ENCODE measurements around the gene TTF1.

- TF ChIP-seq, protein P1, sequence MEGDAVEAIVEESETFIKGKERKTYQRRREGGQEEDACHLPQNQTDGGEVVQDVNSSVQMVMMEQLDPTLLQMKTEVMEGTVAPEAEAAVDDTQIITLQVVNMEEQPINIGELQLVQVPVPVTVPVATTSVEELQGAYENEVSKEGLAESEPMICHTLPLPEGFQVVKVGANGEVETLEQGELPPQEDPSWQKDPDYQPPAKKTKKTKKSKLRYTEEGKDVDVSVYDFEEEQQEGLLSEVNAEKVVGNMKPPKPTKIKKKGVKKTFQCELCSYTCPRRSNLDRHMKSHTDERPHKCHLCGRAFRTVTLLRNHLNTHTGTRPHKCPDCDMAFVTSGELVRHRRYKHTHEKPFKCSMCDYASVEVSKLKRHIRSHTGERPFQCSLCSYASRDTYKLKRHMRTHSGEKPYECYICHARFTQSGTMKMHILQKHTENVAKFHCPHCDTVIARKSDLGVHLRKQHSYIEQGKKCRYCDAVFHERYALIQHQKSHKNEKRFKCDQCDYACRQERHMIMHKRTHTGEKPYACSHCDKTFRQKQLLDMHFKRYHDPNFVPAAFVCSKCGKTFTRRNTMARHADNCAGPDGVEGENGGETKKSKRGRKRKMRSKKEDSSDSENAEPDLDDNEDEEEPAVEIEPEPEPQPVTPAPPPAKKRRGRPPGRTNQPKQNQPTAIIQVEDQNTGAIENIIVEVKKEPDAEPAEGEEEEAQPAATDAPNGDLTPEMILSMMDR (IDR thresholded peaks at IDR 0.05) = no peak
- no peak for TF ChIP-seq EZH2phosphoT487 (IDR thresholded peaks at IDR 0.05)
Observed at GRCh38 chr9:132408521-132408920, 1.9 kb upstream of the TTF1 start.

Measured in neural progenitor cell (in vitro differentiated cells).